ENCODE results near the gene VWA5A.

DNA sequence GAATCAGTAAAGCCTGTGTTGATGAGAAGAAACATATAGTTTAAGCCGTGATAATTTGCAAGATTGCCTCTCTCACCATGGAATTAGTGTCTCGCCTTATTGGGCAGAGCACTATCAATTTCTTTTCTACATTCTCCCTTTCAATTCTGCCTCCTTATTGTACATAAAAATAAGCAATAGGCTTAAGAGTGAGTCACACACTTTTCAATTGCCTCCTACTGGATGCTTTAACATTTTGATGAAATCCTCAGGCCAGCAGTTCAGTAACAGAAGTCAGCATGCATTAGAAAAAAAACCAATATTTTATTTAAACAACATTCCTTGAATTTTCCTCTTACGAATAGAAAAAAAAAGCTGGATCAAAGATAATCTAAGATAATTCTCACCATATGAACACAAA lies 33.8 kb upstream of the VWA5A start:
- no peak for TF ChIP-seq POLR2A (IDR thresholded peaks at IDR 0.05)
- TF ChIP-seq, protein P1, sequence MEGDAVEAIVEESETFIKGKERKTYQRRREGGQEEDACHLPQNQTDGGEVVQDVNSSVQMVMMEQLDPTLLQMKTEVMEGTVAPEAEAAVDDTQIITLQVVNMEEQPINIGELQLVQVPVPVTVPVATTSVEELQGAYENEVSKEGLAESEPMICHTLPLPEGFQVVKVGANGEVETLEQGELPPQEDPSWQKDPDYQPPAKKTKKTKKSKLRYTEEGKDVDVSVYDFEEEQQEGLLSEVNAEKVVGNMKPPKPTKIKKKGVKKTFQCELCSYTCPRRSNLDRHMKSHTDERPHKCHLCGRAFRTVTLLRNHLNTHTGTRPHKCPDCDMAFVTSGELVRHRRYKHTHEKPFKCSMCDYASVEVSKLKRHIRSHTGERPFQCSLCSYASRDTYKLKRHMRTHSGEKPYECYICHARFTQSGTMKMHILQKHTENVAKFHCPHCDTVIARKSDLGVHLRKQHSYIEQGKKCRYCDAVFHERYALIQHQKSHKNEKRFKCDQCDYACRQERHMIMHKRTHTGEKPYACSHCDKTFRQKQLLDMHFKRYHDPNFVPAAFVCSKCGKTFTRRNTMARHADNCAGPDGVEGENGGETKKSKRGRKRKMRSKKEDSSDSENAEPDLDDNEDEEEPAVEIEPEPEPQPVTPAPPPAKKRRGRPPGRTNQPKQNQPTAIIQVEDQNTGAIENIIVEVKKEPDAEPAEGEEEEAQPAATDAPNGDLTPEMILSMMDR (IDR thresholded peaks at IDR 0.05) = no peak
